Measurements from ENCODE around the gene FAM221B. TPM values are rescaled to one million over a fixed set of nuclear protein-coding genes. Genes with fewer than 3 reads are reported as not detected.
A peak's percentile ranks its signal among the peaks of the same experiment; 100 is the strongest.

FAM221B gene
- total RNA-seq, 3 donors from 2014 or later (not counting 1 experiment from before 2014, with no cell fraction given): not detected

DNA sequence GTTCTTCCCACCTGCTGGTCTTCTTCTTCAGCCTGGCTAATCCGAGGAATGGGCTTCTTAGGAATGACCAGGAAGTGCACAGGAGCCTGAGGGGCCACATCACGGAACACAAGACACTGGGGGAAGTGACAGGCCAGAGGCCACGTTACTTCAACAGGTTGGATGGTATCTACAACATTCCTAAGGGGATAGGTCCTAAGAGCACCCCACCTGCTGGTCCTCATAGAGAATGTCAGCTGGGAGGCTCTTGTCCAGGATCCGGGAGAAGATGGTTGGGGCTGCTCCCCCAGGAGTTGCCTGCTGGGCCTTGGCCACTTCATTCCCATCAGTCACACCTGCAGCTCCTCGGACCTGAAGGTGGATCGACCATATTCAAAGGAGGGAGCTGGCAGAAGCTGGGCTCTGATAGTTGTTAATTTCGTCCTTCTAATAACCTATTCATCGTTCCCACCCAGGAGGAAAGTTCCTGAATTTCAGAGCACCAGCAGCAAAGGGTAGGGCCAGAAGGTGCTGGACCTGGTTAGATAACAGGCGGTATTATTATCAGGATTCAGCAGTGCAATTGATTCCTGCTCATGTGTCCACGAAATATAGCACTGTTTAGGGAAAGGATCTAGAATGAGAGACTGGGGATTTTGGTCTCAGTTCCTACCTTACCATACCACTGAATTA is 15.0 kb downstream of the FAM221B start:
- Histone ChIP-seq H3K36me3 (ENCODE audit: control insufficient read depth, insufficient read depth, low read length) (no peaks in the 10 kb centered on the region), H3K9me3 (ENCODE audit: control insufficient read depth, insufficient read depth, low read length) (no peaks in the 10 kb centered on the region), H3K27me3 (ENCODE audit: control insufficient read depth, insufficient read depth, low read length) (no peaks in the 10 kb centered on the region), H3K4me3 (ENCODE audit: low read length) (no peak overlapping the region), H3K27ac (ENCODE audit: low read length) (peak overlapping the region; percentile 82), H3K4me1 (ENCODE audit: control insufficient read depth, insufficient read depth, low read length) (peaks cover 38% of the 10 kb centered on the region)
- H3K4me3 Mint-ChIP-seq: peak overlapping the region; percentile 98
- intact Hi-C loops (cut with micrococcal nuclease): loop anchor here (2.0 to 10.0 kb wide), 3 partner anchors 81 to 699 kb away; partner anchors contain the start of genes ATOSB, CREB3 and TLN1
- H3K36me3 Mint-ChIP-seq: no peaks in the 10 kb centered on the region
- H3K9me3 Mint-ChIP-seq: no peaks in the 10 kb centered on the region
- ATAC-seq (no peak), DNase-seq (peak in 1 of 2 donors; percentile 14)
- peak overlapping the region; percentile 96 to 98 for H3K27ac Mint-ChIP-seq
- TF ChIP-seq, protein P1, sequence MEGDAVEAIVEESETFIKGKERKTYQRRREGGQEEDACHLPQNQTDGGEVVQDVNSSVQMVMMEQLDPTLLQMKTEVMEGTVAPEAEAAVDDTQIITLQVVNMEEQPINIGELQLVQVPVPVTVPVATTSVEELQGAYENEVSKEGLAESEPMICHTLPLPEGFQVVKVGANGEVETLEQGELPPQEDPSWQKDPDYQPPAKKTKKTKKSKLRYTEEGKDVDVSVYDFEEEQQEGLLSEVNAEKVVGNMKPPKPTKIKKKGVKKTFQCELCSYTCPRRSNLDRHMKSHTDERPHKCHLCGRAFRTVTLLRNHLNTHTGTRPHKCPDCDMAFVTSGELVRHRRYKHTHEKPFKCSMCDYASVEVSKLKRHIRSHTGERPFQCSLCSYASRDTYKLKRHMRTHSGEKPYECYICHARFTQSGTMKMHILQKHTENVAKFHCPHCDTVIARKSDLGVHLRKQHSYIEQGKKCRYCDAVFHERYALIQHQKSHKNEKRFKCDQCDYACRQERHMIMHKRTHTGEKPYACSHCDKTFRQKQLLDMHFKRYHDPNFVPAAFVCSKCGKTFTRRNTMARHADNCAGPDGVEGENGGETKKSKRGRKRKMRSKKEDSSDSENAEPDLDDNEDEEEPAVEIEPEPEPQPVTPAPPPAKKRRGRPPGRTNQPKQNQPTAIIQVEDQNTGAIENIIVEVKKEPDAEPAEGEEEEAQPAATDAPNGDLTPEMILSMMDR (IDR thresholded peaks at IDR 0.05): no peak
- H3K4me1 Mint-ChIP-seq: peaks cover 43 to 53% of the 10 kb centered on the region in 2 donors
- H3K27me3 Mint-ChIP-seq (ENCODE audit: low read depth in 2 of 2): no peaks in the 10 kb centered on the region
- WGBS (ENCODE audit: insufficient coverage): 91% methylated on average over 10 of the region's 10 CpGs

DNA sequence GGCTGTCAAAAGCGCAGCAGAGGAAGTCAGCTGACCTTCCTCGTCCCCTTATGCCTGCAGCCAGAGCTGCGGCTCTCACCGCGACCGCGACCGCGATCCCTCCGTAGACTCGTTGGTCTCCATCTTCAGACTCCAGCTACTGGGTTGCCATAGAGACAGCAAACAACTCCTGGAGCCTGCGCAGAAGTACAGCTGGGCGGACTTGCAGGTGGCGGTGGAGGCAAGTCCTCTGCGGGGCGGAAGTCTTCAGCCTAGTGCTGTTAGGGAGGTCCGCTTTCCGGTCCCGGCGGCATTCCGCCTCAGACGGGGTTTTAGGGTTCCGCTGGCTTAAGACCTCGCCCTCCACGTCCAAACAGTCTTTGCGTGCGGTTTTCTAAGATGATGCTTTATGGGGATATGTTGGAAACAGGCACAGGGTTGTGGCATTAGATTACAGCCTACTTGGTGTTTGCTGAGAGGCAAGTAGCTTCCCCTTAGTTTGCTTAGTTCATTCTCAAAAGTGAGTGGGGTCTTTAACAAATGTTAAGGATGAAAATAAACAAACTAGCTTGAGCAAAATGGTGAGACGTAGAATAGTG is 16.4 kb downstream of the FAM221B start, which contains the start of gene SPAG8:
SPAG8 (minus strand) TSS at position 238 of the 578 bp plus-strand sequence; CDS start at position 123, 115 bp downstream.
- Histone ChIP-seq H3K4me3 (ENCODE audit: low read length) (peak within 1 kb of the TSS; percentile 33), H3K27me3 (ENCODE audit: control insufficient read depth, insufficient read depth, low read length) (no peaks in the 10 kb centered on the region), H3K27ac (ENCODE audit: low read length) (peak within 1 kb of the TSS; percentile 70), H3K36me3 (ENCODE audit: control insufficient read depth, insufficient read depth, low read length) (no peaks in the 10 kb centered on the region), H3K9me3 (ENCODE audit: control insufficient read depth, insufficient read depth, low read length) (no peaks in the 10 kb centered on the region), H3K4me1 (ENCODE audit: control insufficient read depth, insufficient read depth, low read length) (peaks cover 38% of the 10 kb centered on the region)
- DNase-seq (peak; percentile 93 to 99), ATAC-seq (peak; percentile 64 to 80 (median 71))
- H3K9me3 Mint-ChIP-seq: no peaks in the 10 kb centered on the region
- no peaks in the 10 kb centered on the region for H3K27me3 Mint-ChIP-seq (ENCODE audit: low read depth in 2 of 2)
- peak within 1 kb of the TSS; percentile 95 to 98 for H3K27ac Mint-ChIP-seq
- 2% methylated on average over 27 of the region's 28 CpGs for WGBS (ENCODE audit: insufficient coverage)
- TF ChIP-seq, protein P1 (IDR thresholded peaks at IDR 0.05): no peak
- no peaks in the 10 kb centered on the region for H3K36me3 Mint-ChIP-seq
- H3K4me3 Mint-ChIP-seq: peak within 1 kb of the TSS; percentile 92
- H3K4me1 Mint-ChIP-seq: peaks cover 43 to 49% of the 10 kb centered on the region in 2 donors
- intact Hi-C loops (cut with micrococcal nuclease): loop anchor here (10.0 kb wide), 2 partner anchors 333 to 697 kb away; partner anchors contain the start of gene ATOSB

DNA sequence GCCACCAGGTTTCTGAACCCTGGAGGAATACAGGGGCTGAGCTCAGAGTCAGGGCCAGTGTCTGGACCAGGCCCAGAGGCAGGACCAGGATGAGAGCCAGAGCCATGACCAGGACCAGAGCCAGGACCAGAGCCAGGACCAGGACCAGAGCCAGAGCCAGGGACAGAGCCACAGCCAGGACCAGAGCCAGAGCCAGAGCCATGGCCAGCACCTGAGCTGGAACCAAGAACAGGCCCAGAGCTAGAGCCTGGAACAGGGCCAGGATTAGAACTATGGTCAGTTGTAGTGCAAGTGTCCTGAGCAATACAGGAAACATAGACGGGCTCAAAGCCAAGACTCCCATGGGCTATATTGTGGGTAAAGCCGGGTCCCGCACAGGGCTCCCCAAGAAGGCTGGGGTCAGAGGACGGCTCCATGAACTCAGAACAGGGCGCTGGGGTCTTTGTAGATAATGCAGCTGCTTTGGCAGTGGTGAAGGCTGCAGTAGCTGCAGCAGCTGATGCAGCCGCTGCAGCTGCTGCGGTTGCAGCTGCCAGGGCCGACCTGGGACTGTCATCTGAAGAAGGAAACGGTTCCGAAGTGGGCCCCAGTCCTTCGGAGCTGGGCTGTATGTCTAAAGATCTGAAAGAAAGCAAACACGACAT is 17.0 kb downstream of the FAM221B start:
- Histone ChIP-seq H3K9me3 (ENCODE audit: control insufficient read depth, insufficient read depth, low read length) (no peaks in the 10 kb centered on the region), H3K4me3 (ENCODE audit: low read length) (peak overlapping the region; percentile 33), H3K4me1 (ENCODE audit: control insufficient read depth, insufficient read depth, low read length) (peaks cover 38% of the 10 kb centered on the region), H3K27me3 (ENCODE audit: control insufficient read depth, insufficient read depth, low read length) (no peaks in the 10 kb centered on the region), H3K36me3 (ENCODE audit: control insufficient read depth, insufficient read depth, low read length) (peaks cover 3% of the 10 kb centered on the region), H3K27ac (ENCODE audit: low read length) (peak overlapping the region; percentile 70)
- WGBS (ENCODE audit: insufficient coverage): 14% methylated on average over 12 of the region's 12 CpGs
- no peaks in the 10 kb centered on the region for H3K27me3 Mint-ChIP-seq (ENCODE audit: low read depth in 2 of 2)
- H3K9me3 Mint-ChIP-seq: no peaks in the 10 kb centered on the region
- TF ChIP-seq, protein P1 (IDR thresholded peaks at IDR 0.05): no peak
- peaks cover 43 to 47% of the 10 kb centered on the region in 2 donors for H3K4me1 Mint-ChIP-seq
- ATAC-seq (no peak), DNase-seq (no peak)
- intact Hi-C loops (cut with micrococcal nuclease): loop anchor here (10.0 kb wide), 2 partner anchors 333 to 697 kb away; partner anchors contain the start of gene ATOSB
- H3K27ac Mint-ChIP-seq: peak overlapping the region; percentile 95 to 98
- H3K36me3 Mint-ChIP-seq: no peaks in the 10 kb centered on the region
- H3K4me3 Mint-ChIP-seq: peak overlapping the region; percentile 92
